ENCODE data around the gene PRMT7. TPM values are rescaled to one million over a fixed set of nuclear protein-coding genes. Genes with fewer than 3 reads are reported as not detected.
A peak's percentile ranks its signal among the peaks of the same experiment; 100 is the strongest.

The PRMT7 gene
- total and polyA plus RNA-seq, 2 of the 8 experiments (the other 6 are each of a cell fraction or from before 2014, with no cell fraction given) = 48.2 to 49.3 TPM

GRCh38 chr16:68385371-68385770, 74.6 kb downstream of the PRMT7 start:
- H2BK120ac ChIP-seq (replicated peaks; ENCODE audit: low read depth, low read length) = no peak overlapping the region
- H3K9ac ChIP-seq (replicated peaks in 1 of 4; ENCODE audit: extremely low read depth in 1 of 4, low read depth in 3 of 4, low read length in 3 of 4) = no peak overlapping the region
- H4K8ac ChIP-seq (ENCODE audit: extremely low read depth, insufficient read depth, low read length) = no peak overlapping the region
- no peak overlapping the region for H2AK5ac ChIP-seq (ENCODE audit: low read depth, low read length)
- H3K18ac ChIP-seq (ENCODE audit: extremely low read depth, low read length) = no peak overlapping the region
- no peaks in the 10 kb centered on the region for H3K9me3 ChIP-seq (ENCODE audit: insufficient read depth in 2 of 2, low read depth in 1 of 2, low read length in 1 of 2)
- no peak overlapping the region for H3K4me2 ChIP-seq (ENCODE audit: insufficient read depth in 1 of 2, low read depth in 2 of 2, low read length in 2 of 2)
- H2BK12ac ChIP-seq (ENCODE audit: low read depth, low read length) = peak overlapping the region; percentile 77; the same call in 1 of the 2 replicates
- ChIA-PET POLR2A (ENCODE audit: partially characterized antibody) (interaction anchor here (0.7 to 1.6 kb wide), 3 partner anchors 22 to 75 kb away, joined by 3 to 4 read pairs (median 3); partner anchors contain the start of genes PRMT7 and SLC7A6OS), CTCF (ENCODE audit: partially characterized antibody) (interaction anchor here (1.5 to 10.6 kb wide), 4 partner anchors 9 to 58 kb away, joined by 5 to 221 read pairs (median 16); no protein-coding TSS in a partner anchor)
- peak overlapping the region; percentile 80; the same call in 1 of the 2 replicates for H2BK20ac ChIP-seq (ENCODE audit: low read length)
- peaks cover 3 to 28% (median 20%) of the 10 kb centered on the region in 4 experiments for H3K4me1 ChIP-seq (replicated peaks in 1 of 4; ENCODE audit: control insufficient read depth in 3 of 4, insufficient read depth in 4 of 4, low read length in 3 of 4)
- no peak overlapping the region for H2BK15ac ChIP-seq (ENCODE audit: low read length)
- H3K4me3 ChIP-seq (ENCODE audit: extremely low read depth in 1 of 4, insufficient read depth in 2 of 4, low read depth in 3 of 4, low read length in 4 of 4) = no peak overlapping the region
- no peak overlapping the region for H3K14ac ChIP-seq (ENCODE audit: insufficient read length)
- H3K4ac ChIP-seq (replicated peaks; ENCODE audit: insufficient read length, low read depth, low read length) = no peak overlapping the region
- H3K79me2 ChIP-seq (ENCODE audit: control insufficient read depth in 1 of 2, insufficient read depth in 2 of 2, low read length in 2 of 2) = no peaks in the 10 kb centered on the region
- no peaks in the 10 kb centered on the region for H3K79me1 ChIP-seq (ENCODE audit: low read depth, low read length)
- no peak overlapping the region for H3K23ac ChIP-seq (ENCODE audit: insufficient read length)
- H3K27me3 ChIP-seq (replicated peaks in 1 of 4; ENCODE audit: control insufficient read depth in 3 of 4, extremely low read depth in 1 of 4, insufficient read depth in 3 of 4, low read length in 3 of 4) = no peaks in the 10 kb centered on the region; a peak in 1 of 7 replicates
- H3K36me3 ChIP-seq (ENCODE audit: control insufficient read depth in 2 of 4, insufficient read depth in 4 of 4, low read length in 3 of 4) = no peaks in the 10 kb centered on the region
- no peak for TF ChIP-seq RFX5 (IDR thresholded peaks at IDR 0.05; ENCODE audit: borderline replicate concordance, low read depth, low read length)
- no peak for TF ChIP-seq TAF1 (IDR thresholded peaks at IDR 0.05; ENCODE audit: low read depth, low read length)
- no peak for TF ChIP-seq RBBP5 (IDR thresholded peaks at IDR 0.05; ENCODE audit: borderline replicate concordance, low read depth, low read length)
- no peak for TF ChIP-seq SIX5 (IDR thresholded peaks at IDR 0.05; ENCODE audit: low read depth, low read length)
- no peak for TF ChIP-seq POLR2AphosphoS5 (IDR thresholded peaks at IDR 0.05; ENCODE audit: low read depth, low read length)
- no peak for TF ChIP-seq SIN3A (conservative IDR thresholded peaks at IDR 0.05 in 1 of 2, IDR thresholded peaks at IDR 0.05 in 1 of 2; ENCODE audit: low read depth in 1 of 2, low read length in 2 of 2)
- TF ChIP-seq SP2 (IDR thresholded peaks at IDR 0.05; ENCODE audit: low read length) = no peak
- no peak for TF ChIP-seq ATF2 (IDR thresholded peaks at IDR 0.05; ENCODE audit: low read length)
- TF ChIP-seq GABPA (IDR thresholded peaks at IDR 0.05; ENCODE audit: borderline replicate concordance, insufficient read depth, low read length) = no peak
- no peak for TF ChIP-seq MAX (IDR thresholded peaks at IDR 0.05)
- no peak for TF ChIP-seq YY1 (IDR thresholded peaks at IDR 0.05; ENCODE audit: low read depth, low read length)
- TF ChIP-seq HDAC6 (IDR thresholded peaks at IDR 0.05; ENCODE audit: low read depth, low read length) = no peak
- H4K5ac ChIP-seq (ENCODE audit: insufficient read length, low read depth, low read length) = no peak overlapping the region
- no peaks in the 10 kb centered on the region for H4K20me1 ChIP-seq (replicated peaks in 1 of 2; ENCODE audit: control insufficient read depth in 1 of 2, insufficient read depth in 2 of 2, low read length in 2 of 2)
- 93% methylated on average over 6 of the region's 6 CpGs; no CpG with 5 or more reads in 1 of the 2 experiments for WGBS, 2 experiments (ENCODE audit: extremely low coverage in 1 of 2, insufficient coverage in 1 of 2, insufficient read length in 1 of 2, insufficient replicate concordance in 2 of 2, low coverage in 1 of 2, low lambda C conversion rate in 2 of 2, missing lambda C conversion rate in 1 of 2)
- FAIRE-seq = no peak
- H3K56ac ChIP-seq (replicated peaks; ENCODE audit: insufficient read length, low read depth, low read length) = no peak overlapping the region
- DNase-seq (ENCODE audit: low read depth in 1 of 2, low spot score in 2 of 2) = no peak
- no peaks in the 10 kb centered on the region for H3K23me2 ChIP-seq (ENCODE audit: low read depth, low read length)
- no peak overlapping the region for H3K27ac ChIP-seq (ENCODE audit: low read depth, low read length)
- H2BK5ac ChIP-seq (ENCODE audit: low read depth, low read length) = peak overlapping the region; percentile 37; the same call in 1 of the 2 replicates
- no peak overlapping the region for H2AFZ ChIP-seq (ENCODE audit: low read length)
- H4K91ac ChIP-seq (replicated peaks; ENCODE audit: insufficient read length, low read length) = no peak overlapping the region
